ENCODE measurements around the gene ALK.

Gene ALK

GRCh38 chr2:29619689-29620088 is 301.7 kb downstream of the ALK start:
- Histone ChIP-seq H3K27me3 (no peaks in the 10 kb centered on the region), H3K4me3 (ENCODE audit: low read depth in 1 of 2, low read length in 1 of 2) (no peak overlapping the region), H3K9me3 (no peaks in the 10 kb centered on the region), H3K4me1 (ENCODE audit: control insufficient read depth in 1 of 2, insufficient read depth in 1 of 2, low read depth in 1 of 2, low read length in 1 of 2) (no peaks in the 10 kb centered on the region), H3K27ac (no peak overlapping the region), H3K36me3 (no peaks in the 10 kb centered on the region)
- no peak for TF ChIP-seq CTCF (IDR thresholded peaks at IDR 0.05)

- no peak overlapping the region for H3K4me3 ChIP-seq (ENCODE audit: low read depth in 1 of 2, low read length in 1 of 2)
- H3K4me1 ChIP-seq (ENCODE audit: control insufficient read depth in 1 of 2, insufficient read depth in 1 of 2, low read depth in 1 of 2, low read length in 1 of 2) = no peaks in the 10 kb centered on the region
- TF ChIP-seq CTCF (IDR thresholded peaks at IDR 0.05) = no peak
- H3K36me3 ChIP-seq = no peaks in the 10 kb centered on the region
- H3K9me3 ChIP-seq = no peaks in the 10 kb centered on the region
- no peaks in the 10 kb centered on the region for H3K27me3 ChIP-seq
- H3K27ac ChIP-seq = no peak overlapping the region
Measured at GRCh38 chr2:29618024-29618423, 303.4 kb downstream of the ALK start.

GRCh38 chr2:29617351-29617750 is 304.0 kb downstream of the ALK start:
- TF ChIP-seq CTCF (IDR thresholded peaks at IDR 0.05) = no peak
- no peak overlapping the region for H3K4me3 ChIP-seq (ENCODE audit: low read depth in 1 of 2, low read length in 1 of 2)
- no peaks in the 10 kb centered on the region for H3K9me3 ChIP-seq
- H3K36me3 ChIP-seq = no peaks in the 10 kb centered on the region
- no peaks in the 10 kb centered on the region for H3K27me3 ChIP-seq
- no peak overlapping the region for H3K27ac ChIP-seq
- H3K4me1 ChIP-seq (ENCODE audit: control insufficient read depth in 1 of 2, insufficient read depth in 1 of 2, low read depth in 1 of 2, low read length in 1 of 2) = no peaks in the 10 kb centered on the region

- H3K4me3 ChIP-seq (ENCODE audit: low read depth in 1 of 2, low read length in 1 of 2) = no peak overlapping the region
- no peaks in the 10 kb centered on the region for H3K9me3 ChIP-seq
- no peaks in the 10 kb centered on the region for H3K36me3 ChIP-seq
Measured at GRCh38 chr2:29616569-29616968, 304.8 kb downstream of the ALK start.

GRCh38 chr2:29615841-29616240 is 305.5 kb downstream of the ALK start:
- no peak overlapping the region for H3K4me3 ChIP-seq (ENCODE audit: low read depth in 1 of 2, low read length in 1 of 2)
- no peaks in the 10 kb centered on the region for H3K36me3 ChIP-seq
- no peaks in the 10 kb centered on the region for H3K4me1 ChIP-seq (ENCODE audit: control insufficient read depth in 1 of 2, insufficient read depth in 1 of 2, low read depth in 1 of 2, low read length in 1 of 2)
- TF ChIP-seq CTCF (IDR thresholded peaks at IDR 0.05) = no peak
- H3K27ac ChIP-seq = no peak overlapping the region
- no peaks in the 10 kb centered on the region for H3K27me3 ChIP-seq
- no peaks in the 10 kb centered on the region for H3K9me3 ChIP-seq

More at GRCh38 chr2:29616569-29616968, 304.8 kb downstream of the ALK start:
- H3K27ac ChIP-seq = no peak overlapping the region
- no peaks in the 10 kb centered on the region for H3K27me3 ChIP-seq
- TF ChIP-seq CTCF (IDR thresholded peaks at IDR 0.05) = no peak
- H3K4me1 ChIP-seq (ENCODE audit: control insufficient read depth in 1 of 2, insufficient read depth in 1 of 2, low read depth in 1 of 2, low read length in 1 of 2) = no peaks in the 10 kb centered on the region

- Histone ChIP-seq H3K36me3 (no peaks in the 10 kb centered on the region), H3K27me3 (no peaks in the 10 kb centered on the region), H3K4me1 (ENCODE audit: control insufficient read depth in 1 of 2, insufficient read depth in 1 of 2, low read depth in 1 of 2, low read length in 1 of 2) (no peaks in the 10 kb centered on the region), H3K27ac (no peak overlapping the region), H3K9me3 (no peaks in the 10 kb centered on the region), H3K4me3 (ENCODE audit: low read depth in 1 of 2, low read length in 1 of 2) (no peak overlapping the region)
- no peak for TF ChIP-seq CTCF (IDR thresholded peaks at IDR 0.05)
Measured at GRCh38 chr2:29615183-29615582, 306.2 kb downstream of the ALK start.
